B cell (primary cell): ENCODE measurements around the gene RAPGEF5. TPM values are rescaled to one million over a fixed set of nuclear protein-coding genes. Genes with fewer than 3 reads are reported as not detected.
A peak's percentile ranks its signal among the peaks of the same experiment; 100 is the strongest.

ENCODE experiments used
- ATAC-seq: fragments of 200-7000 bp; cut with Tn5 transposase; one replicate; pipeline ENCODE4 v1.10.0; 2021; ENCODE audit warnings: low read depth, mild to moderate bottlenecking, moderate number of reproducible peaks, moderate library complexity
- CTCF ChIA-PET: fragments of 350-600 bp; sonication (Branson Sonifier 250); formaldehyde crosslinking; loops from one replicate; lab custom pipeline; 2021; ENCODE audit warnings: antibody characterized with exemption, inconsistent platforms; lab: Charles Lee
- POLR2A ChIA-PET: fragments of 350-600 bp; sonication (Branson Sonifier 250); formaldehyde crosslinking; loops from one replicate; lab custom pipeline; 2021; ENCODE audit warnings: antibody characterized with exemption; lab: Charles Lee
- DNase-seq: peaks from one replicate; pipeline ENCODE4 v3.0.0; 2013
- H2AFZ ChIP-seq: 2 replicates; pipeline ENCODE4 v1.6.1; 2012; ENCODE audit warnings: mild to moderate bottlenecking, low read depth, low read length; ENCODE audit not compliant: insufficient read depth, poor library complexity, severe bottlenecking
- H3K27ac ChIP-seq, 2 donors: 1 replicate in 1 of 2; 2 replicates in 1 of 2; pipeline ENCODE4 v1.5.1; 2012 to 2013; ENCODE audit warnings: low read length in 2 of 2, mild to moderate bottlenecking in 2 of 2, moderate library complexity in 1 of 2
- H3K27me3 ChIP-seq, 4 experiments: fragments of 200-600 bp in 1 of 4; sonication (generic) in 1 of 4; replicated peaks in 1 of 4; 1 replicate in 2 of 4; 2 replicates in 2 of 4; pipeline versions ENCODE4 v1.6.1 to v1.7.0; 2013 to 2016; ENCODE audit warnings: low read length in 3 of 4, mild to moderate bottlenecking in 2 of 4, mixed read lengths in 1 of 4, moderate library complexity in 1 of 4; ENCODE audit not compliant: insufficient read depth in 4 of 4, control insufficient read depth in 3 of 4; ENCODE audit errors: control extremely low read depth in 1 of 4
- H3K36me3 ChIP-seq, 2 experiments: replicated peaks in 1 of 2; 1 replicate in 1 of 2; 2 replicates in 1 of 2; pipeline versions ENCODE4 v1.6.1 to v1.7.1; 2013; ENCODE audit warnings: low read length in 1 of 2; ENCODE audit not compliant: insufficient read depth in 2 of 2, control insufficient read depth in 1 of 2; ENCODE audit errors: control extremely low read depth in 1 of 2, extremely low read depth in 1 of 2
- H3K4me1 ChIP-seq, 2 donors: fragments of 200-600 bp in 1 of 2; sonication (generic) in 1 of 2; 1 replicate in 1 of 2; 2 replicates in 1 of 2; pipeline versions ENCODE4 v1.5.1 to v1.6.1; 2013 to 2017; ENCODE audit warnings: low read length in 2 of 2; ENCODE audit not compliant: control insufficient read depth in 2 of 2, insufficient read depth in 2 of 2
- H3K4me2 ChIP-seq: replicated peaks from 2 replicates; pipeline ENCODE3; 2012; ENCODE audit warnings: mild to moderate bottlenecking, low read depth, low read length; ENCODE audit not compliant: poor library complexity, severe bottlenecking
- H3K4me3 ChIP-seq, 5 experiments: fragments of 200-600 bp in 1 of 5; sonication (generic) in 1 of 5; 1 replicate in 3 of 5; 2 replicates in 2 of 5; pipeline versions ENCODE4 v1.5.1 to v1.7.0; 2011 to 2016; ENCODE audit warnings: low read length in 4 of 5, mild to moderate bottlenecking in 4 of 5, low read depth in 2 of 5, control low read depth in 1 of 5, moderate library complexity in 1 of 5; ENCODE audit not compliant: insufficient read depth in 1 of 5; ENCODE audit errors: control extremely low read depth in 1 of 5, extremely low read depth in 1 of 5
- H3K79me2 ChIP-seq: fragments of 200-600 bp; sonication (generic); one replicate; pipeline ENCODE4 v1.6.0; 2016; ENCODE audit warnings: low read length; ENCODE audit not compliant: control insufficient read depth, insufficient read depth
- H3K9ac ChIP-seq: fragments of 200-600 bp; sonication (generic); 2 replicates; pipeline ENCODE4 v1.6.1; 2017; ENCODE audit warnings: mild to moderate bottlenecking, low read length, moderate library complexity
- H3K9me3 ChIP-seq, 3 donors: one replicate each; pipeline versions ENCODE4 v1.6.1 to v1.7.1; 2013; ENCODE audit warnings: low read length in 2 of 3; ENCODE audit not compliant: control insufficient read depth in 2 of 3, insufficient read depth in 1 of 3; ENCODE audit errors: control extremely low read depth in 1 of 3
- H4K20me1 ChIP-seq: 2 replicates; pipeline ENCODE4 v1.6.0; 2012; ENCODE audit warnings: mild to moderate bottlenecking, low read length; ENCODE audit not compliant: insufficient read depth, control insufficient read depth, poor library complexity, severe bottlenecking
- H3K27ac Mint-ChIP-seq: one replicate; pipeline ENCODE4 v1.8.0; 2021; ENCODE audit warnings: mixed read lengths
- H3K27me3 Mint-ChIP-seq: one replicate; pipeline ENCODE4 v1.8.0; 2021; ENCODE audit warnings: mixed read lengths
- H3K4me1 Mint-ChIP-seq: one replicate; pipeline ENCODE4 v1.8.0; 2021; ENCODE audit warnings: mixed read lengths
- H3K4me3 Mint-ChIP-seq: one replicate; pipeline ENCODE4 v1.8.0; 2021; ENCODE audit warnings: mixed read lengths
- H3K9me3 Mint-ChIP-seq: one replicate; pipeline ENCODE4 v1.8.0; 2022; ENCODE audit warnings: mixed read lengths; ENCODE audit not compliant: insufficient read depth
- EZH2 ChIP-seq: IDR thresholded peaks from 2 replicates; pipeline ENCODE4 v1.6.1; 2012; ENCODE audit warnings: borderline replicate concordance, low read depth, mild to moderate bottlenecking, moderate library complexity, low read length; ENCODE audit not compliant: insufficient read depth, poor library complexity, severe bottlenecking
- WGBS: methylation state at CpG from one replicate; pipeline ENCODE4 v1.1.5; 2013; ENCODE audit warnings: missing lambda C conversion rate; ENCODE audit not compliant: insufficient coverage; 5-methylcytosine and 5-hydroxymethylcytosine counted together
- intact Hi-C: fragments of 100-400 bp; cut with micrococcal nuclease; formaldehyde crosslinking; loops from one replicate; pipeline ENCODE4 v1.10.0; 2022
- polyA plus RNA-seq: library from polyadenylated mRNA; depleted of rRNA; stranded (reverse); fragments of >200 nt; gene quantifications from 2 replicates; pipeline ENCODE4 v1.2.3, GENCODE V29; 2012
- total RNA-seq, 2 donors: library from RNA; stranded (reverse); fragments of 120-200 nt in 1 of 2; gene quantifications; 1 replicate in 1 of 2; 2 replicates in 1 of 2; pipeline versions ENCODE4 v1.2.3 to v1.2.4, GENCODE V29; 2013 to 2022
- TF ChIP-seq, protein P1 (sequence below): fragments of 200-600 bp; IDR thresholded peaks from one replicate; pipeline ENCODE4 v1.8.0; 2022; ENCODE audit warnings: antibody characterized with exemption, mild to moderate bottlenecking

Gene RAPGEF5
- total and polyA plus RNA-seq, 2 donors (not counting 1 experiment from before 2014, with no cell fraction given): 1.5 to 37.6 TPM

DNA sequence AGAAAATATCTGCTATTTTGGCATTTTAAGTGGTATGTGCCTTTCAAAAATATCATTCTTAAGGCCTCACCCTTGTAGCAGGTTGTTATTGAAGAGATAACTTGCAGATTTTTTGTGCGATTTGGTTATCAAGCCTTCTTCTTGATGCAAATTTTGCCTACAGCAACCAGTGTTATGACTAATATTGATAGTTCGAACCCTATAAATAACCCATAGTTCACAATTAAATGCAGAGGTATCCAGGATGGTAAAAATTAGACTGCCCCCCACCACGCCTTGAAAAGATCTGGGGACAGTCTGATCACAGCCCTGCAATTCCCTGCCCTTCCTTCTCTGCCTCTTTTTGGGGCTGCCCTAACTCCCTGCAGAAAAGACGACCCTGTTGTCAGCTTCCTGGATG lies 28.4 kb upstream of the RAPGEF5 start:
- H3K4me1 Mint-ChIP-seq: peaks cover 3% of the 10 kb centered on the region
- peaks cover 0 to 5% (median 0%) of the 10 kb centered on the region in 3 donors for H3K9me3 ChIP-seq
- ChIA-PET CTCF (no interaction called here), POLR2A (no interaction called here)
- H3K4me1 ChIP-seq: no peaks in the 10 kb centered on the region
- no peaks in the 10 kb centered on the region for H3K79me2 ChIP-seq
- ATAC-seq (no peak), DNase-seq (no peak)
- H3K9ac ChIP-seq: no peak overlapping the region
- no peak overlapping the region for H3K27ac ChIP-seq
- no peak overlapping the region for H3K4me3 Mint-ChIP-seq
- no peaks in the 10 kb centered on the region for H3K9me3 Mint-ChIP-seq
- no peak overlapping the region for H2AFZ ChIP-seq
- no peaks in the 10 kb centered on the region for H3K36me3 ChIP-seq
- H4K20me1 ChIP-seq: no peaks in the 10 kb centered on the region
- H3K27me3 Mint-ChIP-seq: peaks cover 40% of the 10 kb centered on the region
- H3K27ac Mint-ChIP-seq: no peak overlapping the region
- WGBS: 72% methylated on average over 2 of the region's 4 CpGs
- no peaks in the 10 kb centered on the region for H3K27me3 ChIP-seq
- TF ChIP-seq, protein P1, sequence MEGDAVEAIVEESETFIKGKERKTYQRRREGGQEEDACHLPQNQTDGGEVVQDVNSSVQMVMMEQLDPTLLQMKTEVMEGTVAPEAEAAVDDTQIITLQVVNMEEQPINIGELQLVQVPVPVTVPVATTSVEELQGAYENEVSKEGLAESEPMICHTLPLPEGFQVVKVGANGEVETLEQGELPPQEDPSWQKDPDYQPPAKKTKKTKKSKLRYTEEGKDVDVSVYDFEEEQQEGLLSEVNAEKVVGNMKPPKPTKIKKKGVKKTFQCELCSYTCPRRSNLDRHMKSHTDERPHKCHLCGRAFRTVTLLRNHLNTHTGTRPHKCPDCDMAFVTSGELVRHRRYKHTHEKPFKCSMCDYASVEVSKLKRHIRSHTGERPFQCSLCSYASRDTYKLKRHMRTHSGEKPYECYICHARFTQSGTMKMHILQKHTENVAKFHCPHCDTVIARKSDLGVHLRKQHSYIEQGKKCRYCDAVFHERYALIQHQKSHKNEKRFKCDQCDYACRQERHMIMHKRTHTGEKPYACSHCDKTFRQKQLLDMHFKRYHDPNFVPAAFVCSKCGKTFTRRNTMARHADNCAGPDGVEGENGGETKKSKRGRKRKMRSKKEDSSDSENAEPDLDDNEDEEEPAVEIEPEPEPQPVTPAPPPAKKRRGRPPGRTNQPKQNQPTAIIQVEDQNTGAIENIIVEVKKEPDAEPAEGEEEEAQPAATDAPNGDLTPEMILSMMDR: no peak
- no peak for TF ChIP-seq EZH2
- no peak overlapping the region for H3K4me2 ChIP-seq
- no peak overlapping the region for H3K4me3 ChIP-seq
- intact Hi-C loops: no loop called here

DNA sequence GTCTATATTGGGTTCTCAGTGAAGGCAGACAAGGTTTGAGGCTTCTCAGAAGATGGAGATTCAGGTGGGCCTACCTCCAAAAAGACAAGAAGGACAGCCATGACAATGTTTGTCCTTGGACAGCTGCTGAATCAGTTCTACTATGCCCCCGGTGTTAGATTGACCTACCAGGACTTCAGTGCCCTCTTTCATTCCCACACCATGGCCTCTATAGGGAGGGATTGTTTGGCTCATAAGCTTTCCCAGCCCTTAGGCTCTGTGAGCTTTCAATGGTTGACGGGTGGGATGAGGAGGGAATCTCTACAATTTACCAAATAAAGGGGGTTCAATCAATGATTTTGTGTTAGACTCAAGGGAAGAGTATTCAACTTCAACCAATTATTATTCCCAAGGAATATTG lies 23.4 kb upstream of the RAPGEF5 start:
- DNase-seq (no peak), ATAC-seq (no peak)
- ChIA-PET POLR2A (no interaction called here), CTCF (no interaction called here)
- TF ChIP-seq, protein P1: no peak
- TF ChIP-seq EZH2: no peak
- H3K4me3 Mint-ChIP-seq: no peak overlapping the region
- no peaks in the 10 kb centered on the region for H4K20me1 ChIP-seq
- no peaks in the 10 kb centered on the region for H3K4me1 ChIP-seq
- H3K4me3 ChIP-seq: no peak overlapping the region
- no peak overlapping the region for H3K27ac ChIP-seq
- no CpG with 5 or more reads among the region's 2 CpGs for WGBS
- H3K4me2 ChIP-seq: no peak overlapping the region
- no peaks in the 10 kb centered on the region for H3K79me2 ChIP-seq
- no peaks in the 10 kb centered on the region for H3K9me3 Mint-ChIP-seq
- no peaks in the 10 kb centered on the region for H3K36me3 ChIP-seq
- no peak overlapping the region for H2AFZ ChIP-seq
- peak overlapping the region; percentile 3 for H3K27ac Mint-ChIP-seq
- H3K27me3 Mint-ChIP-seq: peaks cover 30% of the 10 kb centered on the region
- intact Hi-C loops: loop anchor here (1.0 kb wide), 1 partner anchor 24 kb away; no protein-coding TSS in a partner anchor
- H3K27me3 ChIP-seq: no peaks in the 10 kb centered on the region
- H3K9ac ChIP-seq: no peak overlapping the region
- H3K9me3 ChIP-seq: no peaks in the 10 kb centered on the region
- H3K4me1 Mint-ChIP-seq: peaks cover 1% of the 10 kb centered on the region
